ENCODE results near the gene SLC13A4. TPM values are rescaled to one million over a fixed set of nuclear protein-coding genes. Genes with fewer than 3 reads are reported as not detected.

Gene SLC13A4
- total RNA-seq, 1 donor from 2014 or later = not detected

DNA sequence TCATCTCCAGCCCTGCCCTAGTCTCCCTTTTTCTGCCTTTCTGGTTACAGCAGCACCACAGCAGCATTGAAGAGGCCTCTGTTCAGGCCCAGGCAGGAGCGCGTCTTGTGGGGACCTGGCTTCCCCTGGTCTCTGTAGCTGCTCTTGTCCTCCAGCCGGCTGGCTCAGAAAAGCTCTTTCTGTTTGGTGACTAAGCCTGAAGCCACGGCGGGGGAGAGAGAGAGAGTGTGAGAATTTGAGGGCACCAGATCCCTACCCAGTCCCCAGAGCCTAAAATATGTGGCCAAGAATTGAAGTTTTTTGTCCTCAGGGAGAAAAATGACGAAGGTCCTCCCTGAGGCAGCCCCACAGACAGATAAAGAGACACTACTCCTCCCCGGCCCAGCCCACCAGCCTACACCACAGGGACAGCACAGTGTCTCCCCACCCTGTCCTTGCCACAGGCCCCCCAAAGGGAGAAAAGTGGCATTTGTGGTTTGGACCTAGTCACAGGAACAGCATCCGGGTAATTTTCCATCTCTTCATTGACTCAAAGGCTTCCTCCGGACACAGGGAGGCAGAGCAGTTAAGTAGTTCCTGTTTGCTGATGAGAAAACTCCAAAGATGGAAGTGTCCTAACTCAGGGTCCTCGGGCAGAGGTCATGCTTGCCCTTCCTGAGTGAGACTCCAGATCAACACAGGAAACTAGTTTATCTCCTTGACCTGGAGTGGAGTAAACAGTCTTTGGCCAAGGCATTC is 33.9 kb upstream of the SLC13A4 start:
- Mint-ChIP-seq H3K9me3 (peaks cover 3% of the 10 kb centered on the region), H3K4me3 (no peak overlapping the region), H3K4me1 (no peaks in the 10 kb centered on the region), H3K36me3 (ENCODE audit: low read depth) (no peaks in the 10 kb centered on the region), H3K27ac (no peak overlapping the region), H3K27me3 (peaks cover 17% of the 10 kb centered on the region)
- no peak for DNase-seq
- intact Hi-C loops (cut with micrococcal nuclease) = no loop called here

GRCh38 chr7:135759532-135759931 is 31.5 kb upstream of the SLC13A4 start:
- no peak for DNase-seq
- peaks cover 18% of the 10 kb centered on the region for H3K27me3 Mint-ChIP-seq
- no peak overlapping the region for H3K27ac Mint-ChIP-seq
- H3K4me1 Mint-ChIP-seq = no peaks in the 10 kb centered on the region
- no peak overlapping the region for H3K4me3 Mint-ChIP-seq
- H3K9me3 Mint-ChIP-seq = peaks cover 3% of the 10 kb centered on the region
- H3K36me3 Mint-ChIP-seq (ENCODE audit: low read depth) = no peaks in the 10 kb centered on the region
- intact Hi-C loops (cut with micrococcal nuclease) = no loop called here

GRCh38 chr7:135758531-135758932 is 30.5 kb upstream of the SLC13A4 start:
- H3K4me1 Mint-ChIP-seq = no peaks in the 10 kb centered on the region
- H3K4me3 Mint-ChIP-seq = no peak overlapping the region
- H3K9me3 Mint-ChIP-seq = peaks cover 3% of the 10 kb centered on the region
- no peak overlapping the region for H3K27ac Mint-ChIP-seq
- no peak for DNase-seq
- H3K36me3 Mint-ChIP-seq (ENCODE audit: low read depth) = no peaks in the 10 kb centered on the region
- peaks cover 18% of the 10 kb centered on the region for H3K27me3 Mint-ChIP-seq
- intact Hi-C loops (cut with micrococcal nuclease) = no loop called here

GRCh38 chr7:135757719-135758411 is 29.9 kb upstream of the SLC13A4 start:
- H3K9me3 Mint-ChIP-seq = peaks cover 3% of the 10 kb centered on the region
- H3K36me3 Mint-ChIP-seq (ENCODE audit: low read depth) = no peaks in the 10 kb centered on the region
- H3K4me1 Mint-ChIP-seq = no peaks in the 10 kb centered on the region
- H3K4me3 Mint-ChIP-seq = no peak overlapping the region
- no peak overlapping the region for H3K27ac Mint-ChIP-seq
- DNase-seq = no peak
- intact Hi-C loops (cut with micrococcal nuclease) = no loop called here
- H3K27me3 Mint-ChIP-seq = peaks cover 18% of the 10 kb centered on the region

- H3K27me3 Mint-ChIP-seq = peaks cover 18% of the 10 kb centered on the region
- no peaks in the 10 kb centered on the region for H3K9me3 Mint-ChIP-seq
- intact Hi-C loops (cut with micrococcal nuclease) = no loop called here
- no peak overlapping the region for H3K27ac Mint-ChIP-seq
- no peak for DNase-seq
- H3K4me1 Mint-ChIP-seq = no peaks in the 10 kb centered on the region
- no peak overlapping the region for H3K4me3 Mint-ChIP-seq
- no peaks in the 10 kb centered on the region for H3K36me3 Mint-ChIP-seq (ENCODE audit: low read depth)
These were observed 28.2 kb upstream of the SLC13A4 start for GRCh38 chr7:135756191-135756590.

GRCh38 chr7:135755351-135755753 is 27.4 kb upstream of the SLC13A4 start:
- Mint-ChIP-seq H3K4me3 (no peak overlapping the region), H3K27me3 (peaks cover 18% of the 10 kb centered on the region), H3K36me3 (ENCODE audit: low read depth) (no peaks in the 10 kb centered on the region), H3K27ac (no peak overlapping the region), H3K4me1 (no peaks in the 10 kb centered on the region), H3K9me3 (no peaks in the 10 kb centered on the region)
- DNase-seq = no peak
- intact Hi-C loops (cut with micrococcal nuclease) = no loop called here

DNA sequence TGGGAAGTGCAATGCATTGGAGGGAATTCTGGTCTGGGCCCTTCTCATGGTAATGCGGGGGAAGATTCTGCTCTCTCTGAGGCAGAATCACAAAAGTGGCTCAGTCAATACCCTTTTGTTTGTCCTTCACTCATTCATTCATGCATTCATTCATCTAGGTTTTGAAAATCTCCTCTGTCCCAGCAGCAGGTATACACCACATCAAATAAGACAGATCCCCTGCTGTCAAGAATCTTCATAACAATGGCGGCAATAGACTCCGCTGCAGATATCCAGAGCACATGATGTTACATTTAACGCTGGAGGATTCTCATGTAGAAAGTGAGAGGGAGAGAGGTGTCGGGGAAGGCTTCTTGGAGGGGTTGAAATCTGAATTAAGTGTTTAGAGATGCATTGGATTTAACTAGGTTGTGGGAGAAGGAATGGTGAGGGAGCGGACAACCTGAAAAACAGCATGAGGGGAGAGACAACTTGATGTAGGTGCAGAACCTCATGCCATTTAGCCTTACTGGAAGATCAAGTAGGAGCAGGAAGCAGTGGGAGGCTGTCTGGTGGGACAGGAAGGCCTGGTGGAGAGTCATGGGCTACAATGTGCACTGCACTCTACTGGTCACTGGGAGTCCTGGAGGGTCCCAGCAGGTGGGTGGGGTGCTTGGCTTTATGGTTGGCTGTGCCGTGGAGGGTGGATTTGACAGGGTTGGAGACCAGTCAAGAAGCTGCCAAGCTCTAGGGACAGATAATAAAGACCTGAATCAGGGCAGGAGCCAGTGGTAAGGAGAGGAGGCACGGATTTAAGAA is 25.8 kb upstream of the SLC13A4 start:
- intact Hi-C loops (cut with micrococcal nuclease) = no loop called here
- no peaks in the 10 kb centered on the region for H3K4me1 Mint-ChIP-seq
- H3K9me3 Mint-ChIP-seq = no peaks in the 10 kb centered on the region
- H3K27me3 Mint-ChIP-seq = peaks cover 14% of the 10 kb centered on the region
- no peaks in the 10 kb centered on the region for H3K36me3 Mint-ChIP-seq (ENCODE audit: low read depth)
- no peak overlapping the region for H3K27ac Mint-ChIP-seq
- H3K4me3 Mint-ChIP-seq = no peak overlapping the region
- DNase-seq = no peak

GRCh38 chr7:135748770-135749169 is 20.8 kb upstream of the SLC13A4 start, which contains the start of gene FAM180A:
TSS of gene FAM180A (minus strand) at chr7:135748813. CDS start at chr7:135748580, 233 bp downstream.
- Mint-ChIP-seq H3K9me3 (no peaks in the 10 kb centered on the region), H3K27ac (no peak within 1 kb of the TSS), H3K27me3 (no peaks in the 10 kb centered on the region), H3K4me1 (no peaks in the 10 kb centered on the region), H3K36me3 (ENCODE audit: low read depth) (no peaks in the 10 kb centered on the region), H3K4me3 (no peak within 1 kb of the TSS)
- DNase-seq = no peak
- intact Hi-C loops (cut with micrococcal nuclease) = no loop called here

DNA sequence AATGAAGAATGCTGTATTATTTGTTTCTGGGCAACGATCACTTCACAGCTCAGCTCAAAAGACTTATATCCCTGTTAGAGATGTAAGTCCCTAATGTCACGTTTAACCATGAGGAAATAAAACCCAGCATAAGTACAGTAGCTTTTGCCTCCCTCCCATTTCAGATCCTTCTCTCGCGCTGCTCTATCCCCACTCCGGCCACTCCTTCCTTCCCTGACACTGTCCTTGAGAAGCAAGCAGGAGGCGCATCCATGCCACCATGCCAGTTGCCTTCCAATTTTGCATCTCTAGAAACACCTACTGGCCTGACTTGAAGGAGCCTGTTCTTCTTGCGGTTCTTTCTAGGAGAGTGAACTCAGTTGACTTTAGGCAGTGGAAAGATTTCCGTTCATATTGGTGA is 19.4 kb upstream of the SLC13A4 start:
- no peaks in the 10 kb centered on the region for H3K36me3 Mint-ChIP-seq (ENCODE audit: low read depth)
- no peak overlapping the region for H3K4me3 Mint-ChIP-seq
- no peaks in the 10 kb centered on the region for H3K9me3 Mint-ChIP-seq
- H3K27me3 Mint-ChIP-seq = no peaks in the 10 kb centered on the region
- DNase-seq = no peak
- no peak overlapping the region for H3K27ac Mint-ChIP-seq
- intact Hi-C loops (cut with micrococcal nuclease) = no loop called here
- no peaks in the 10 kb centered on the region for H3K4me1 Mint-ChIP-seq

DNA sequence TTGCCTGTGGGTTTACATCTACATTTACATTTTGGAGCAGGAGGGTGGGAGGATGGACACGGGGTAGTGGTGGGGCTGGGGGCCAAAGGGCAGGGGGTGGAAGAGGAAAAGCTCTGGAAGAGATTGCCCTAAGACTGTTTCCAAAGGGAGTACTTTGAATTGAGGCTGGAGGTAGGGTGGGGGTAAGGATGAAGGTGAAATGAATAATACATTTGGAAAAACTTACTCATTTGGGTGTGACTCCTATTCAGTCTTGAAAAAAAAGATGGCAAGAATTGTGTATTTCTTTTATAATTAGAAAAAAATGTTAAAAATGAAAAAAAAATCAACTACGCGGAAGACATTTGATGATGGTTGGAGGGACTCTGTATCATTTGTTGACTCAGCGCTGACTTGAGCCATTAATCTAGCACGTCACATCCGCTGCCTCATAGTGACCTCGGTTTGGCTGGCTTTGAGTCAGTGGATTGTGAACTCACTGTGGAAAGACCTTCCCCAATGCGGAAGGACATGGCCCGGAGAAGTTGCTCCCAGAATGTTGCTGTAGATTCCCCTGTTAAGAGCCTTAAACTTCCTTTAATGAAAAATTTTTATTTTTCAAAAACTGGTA is 17.8 kb upstream of the SLC13A4 start:
- no peaks in the 10 kb centered on the region for H3K27me3 Mint-ChIP-seq
- no peak overlapping the region for H3K27ac Mint-ChIP-seq

GRCh38 chr7:135744938-135745702 is 17.1 kb upstream of the SLC13A4 start:
- Mint-ChIP-seq H3K4me3 (no peak overlapping the region), H3K9me3 (no peaks in the 10 kb centered on the region), H3K4me1 (no peaks in the 10 kb centered on the region), H3K36me3 (ENCODE audit: low read depth) (no peaks in the 10 kb centered on the region), H3K27me3 (no peaks in the 10 kb centered on the region), H3K27ac (no peak overlapping the region)
- no peak for DNase-seq
- intact Hi-C loops (cut with micrococcal nuclease) = no loop called here

More for the DNA sequence above, 17.8 kb upstream of the SLC13A4 start:
- Mint-ChIP-seq H3K36me3 (ENCODE audit: low read depth) (no peaks in the 10 kb centered on the region), H3K9me3 (no peaks in the 10 kb centered on the region), H3K4me1 (no peaks in the 10 kb centered on the region), H3K4me3 (no peak overlapping the region)
- intact Hi-C loops (cut with micrococcal nuclease) = no loop called here
- DNase-seq = no peak

DNA sequence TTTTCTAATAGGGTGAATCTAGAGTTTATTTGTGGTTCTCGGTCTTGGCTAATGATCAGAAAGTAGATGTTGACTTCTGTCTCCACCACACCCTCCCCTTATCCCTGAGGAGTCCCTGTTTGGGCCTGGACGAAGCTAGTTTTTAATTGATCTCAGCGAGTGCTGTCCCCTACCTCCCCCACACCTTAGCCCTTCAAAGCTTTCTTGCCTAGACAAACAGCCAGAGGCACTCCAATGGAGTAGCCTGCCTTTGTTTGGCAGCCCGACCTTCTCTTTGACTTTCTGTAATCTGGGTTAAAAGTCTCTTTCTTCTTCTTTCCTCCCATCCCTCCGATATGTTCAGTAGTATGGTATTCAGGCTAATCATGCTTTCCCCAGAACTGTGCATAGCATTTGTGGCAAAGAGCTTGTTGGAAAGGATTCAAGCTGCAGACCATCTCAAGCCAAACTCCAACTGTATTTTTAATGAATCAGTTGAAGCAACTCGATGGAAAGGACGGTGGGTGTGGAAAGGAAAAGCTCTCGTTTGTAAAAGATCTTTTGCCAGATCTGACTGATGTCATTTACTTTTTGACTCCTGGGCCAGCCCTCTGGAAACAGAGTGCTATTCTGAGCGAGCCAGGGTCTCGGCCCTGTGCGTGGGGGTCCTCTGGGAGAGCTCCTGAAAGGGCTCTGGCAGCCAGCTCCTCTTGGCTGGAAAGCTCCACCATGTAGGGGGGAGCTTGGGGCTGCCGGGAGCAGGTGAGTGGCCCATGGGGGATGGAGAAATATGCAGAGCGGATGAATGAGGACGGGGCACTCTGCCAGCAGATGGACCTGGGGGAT is 16.1 kb upstream of the SLC13A4 start:
- DNase-seq = no peak
- H3K36me3 Mint-ChIP-seq (ENCODE audit: low read depth) = no peaks in the 10 kb centered on the region
- no peaks in the 10 kb centered on the region for H3K9me3 Mint-ChIP-seq
- no peak overlapping the region for H3K27ac Mint-ChIP-seq
- H3K27me3 Mint-ChIP-seq = no peaks in the 10 kb centered on the region
- no peaks in the 10 kb centered on the region for H3K4me1 Mint-ChIP-seq
- H3K4me3 Mint-ChIP-seq = no peak overlapping the region
- intact Hi-C loops (cut with micrococcal nuclease) = no loop called here

Data from activated CD4-positive, alpha-beta T cell treated with anti-CD3 and anti-CD28 coated beads, Interleukin-2, amount 10 ng/mL, durations not matched to agents 24 days and 14 days (primary cell).